ENCODE measurements around the gene LLGL2.

DNA sequence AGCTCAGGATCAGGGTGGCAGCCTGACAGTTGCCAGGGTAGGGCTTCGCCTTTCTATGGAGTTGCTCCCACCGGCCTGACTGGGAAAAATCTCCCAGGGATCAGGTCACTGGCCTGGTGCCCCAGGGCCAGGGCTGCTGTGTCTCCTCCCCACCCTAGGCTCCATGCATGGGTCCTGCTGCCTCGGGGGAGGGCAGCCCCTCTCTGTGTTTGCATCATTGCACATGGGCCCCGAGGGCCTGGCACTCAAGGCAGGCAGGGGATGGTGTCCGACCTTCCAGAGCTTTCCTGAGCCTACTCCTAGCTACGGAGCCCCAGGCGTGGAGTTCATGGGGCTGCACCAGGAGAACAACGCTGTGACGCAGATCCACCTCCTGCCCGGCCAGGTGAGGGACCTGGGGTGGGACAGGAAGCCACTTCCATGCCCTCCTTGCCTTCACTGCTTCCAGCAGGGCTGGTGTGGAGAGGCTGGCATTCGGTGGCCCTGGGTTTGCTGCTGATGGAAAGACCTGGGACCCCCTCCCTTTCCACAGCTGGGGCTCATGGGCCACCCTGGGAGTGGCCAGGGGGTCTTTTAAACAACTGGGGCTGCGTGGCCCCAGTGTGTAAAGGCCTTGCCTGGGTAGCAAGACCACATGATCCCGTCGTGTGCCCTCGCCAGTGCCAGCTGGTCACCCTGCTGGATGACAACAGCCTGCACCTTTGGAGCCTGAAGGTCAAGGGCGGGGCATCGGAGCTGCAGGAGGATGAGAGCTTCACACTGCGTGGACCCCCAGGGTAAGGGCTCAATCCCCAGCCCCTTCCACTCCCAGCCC is 32.6 kb downstream of the LLGL2 start:
- no peak for TF ChIP-seq TAF1 (IDR thresholded peaks at IDR 0.05; ENCODE audit: low read depth, low read length)
- TF ChIP-seq POLR2A (IDR thresholded peaks at IDR 0.05; ENCODE audit: low read depth, low read length), result no peak
- no peak for TF ChIP-seq POLR2AphosphoS5 (IDR thresholded peaks at IDR 0.05; ENCODE audit: low read depth, low read length)

Data from GM12891 (cell line).